HTERT RPE-1 (cell line): ENCODE measurements around the gene GSTO2.

Source experiments
- in situ Hi-C: fragments of 300-500 bp; cut with MboI; formaldehyde crosslinking; loops from 4 replicates; pipeline ENCODE4 v1.14.3; 2020; ENCODE audit warnings: low sequenced_read_pairs

Gene GSTO2

DNA sequence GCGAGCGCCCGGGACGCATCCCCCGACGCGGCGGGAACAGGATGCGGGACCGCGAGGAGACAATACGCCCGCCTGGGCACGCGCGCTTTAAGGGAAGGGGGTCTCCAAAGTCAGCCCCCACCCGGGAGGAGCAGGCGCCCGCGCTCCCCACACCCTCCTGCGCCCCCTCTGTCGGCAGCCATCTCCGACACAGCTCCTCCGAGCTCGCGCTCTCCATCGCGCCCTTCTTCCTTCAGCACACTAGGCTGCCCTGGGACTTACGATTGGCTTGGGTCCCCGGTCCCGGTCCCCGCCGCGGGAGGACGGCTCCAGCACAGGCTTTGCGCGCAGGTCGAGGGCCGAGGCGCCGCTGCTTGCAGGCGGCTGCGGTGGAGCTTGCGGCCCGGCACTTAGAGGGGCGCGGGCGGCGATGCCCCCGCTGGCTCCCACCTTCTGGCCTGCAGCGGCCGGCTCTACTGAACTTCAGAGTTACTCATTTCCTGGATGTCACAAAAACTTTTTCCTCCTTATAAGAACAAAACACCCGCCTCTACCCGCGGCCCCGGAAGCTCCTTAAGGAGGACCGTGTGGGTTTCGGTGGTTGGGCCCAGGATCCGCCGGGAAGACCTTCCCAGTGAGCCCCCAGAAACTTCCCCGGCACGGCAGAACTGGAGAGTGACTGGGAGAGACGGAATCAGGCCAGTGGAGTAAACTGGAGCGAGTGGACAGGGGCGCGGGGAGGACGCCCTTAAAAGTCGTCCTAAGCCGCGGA lies 69.2 kb downstream of the GSTO2 start, which contains the start of gene ITPRIP:
Gene ITPRIP (minus strand): TSS at position 481 of the 751 bp plus-strand sequence. CDS start 22,414 bp downstream, outside the sequence.
- in situ Hi-C loops, result no loop called here

DNA sequence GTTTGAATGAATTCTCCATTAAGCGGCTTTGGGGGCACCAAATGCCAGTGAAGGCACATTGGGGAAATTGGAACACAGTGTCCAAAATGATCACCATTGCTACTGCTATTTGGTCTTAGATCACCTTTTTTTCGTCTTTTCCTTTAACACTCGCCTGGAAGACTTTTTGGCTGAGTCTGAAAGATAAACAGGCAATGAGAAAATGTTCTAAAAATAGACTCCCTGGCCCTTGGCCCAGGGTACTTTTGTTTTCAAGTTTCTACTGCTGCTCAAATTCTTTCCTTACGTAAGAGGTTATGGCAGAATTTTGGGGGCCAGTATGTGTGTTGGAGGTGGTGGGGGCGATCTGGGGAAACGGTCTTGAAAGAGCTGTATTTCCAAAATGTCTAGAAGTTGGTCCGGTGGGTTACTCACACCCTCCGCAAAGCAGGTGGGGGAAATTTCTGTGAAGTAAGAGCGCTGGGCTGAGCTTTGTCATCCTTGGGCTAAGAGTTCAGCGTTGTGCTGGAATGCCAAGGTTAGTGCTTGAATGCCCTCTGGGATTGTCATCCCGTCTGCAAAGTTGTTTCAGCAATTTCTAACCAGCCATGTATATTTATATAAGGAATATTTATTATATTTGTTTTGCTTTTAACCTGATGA lies 70.6 kb downstream of the GSTO2 start:
- in situ Hi-C loops, result no loop called here

DNA sequence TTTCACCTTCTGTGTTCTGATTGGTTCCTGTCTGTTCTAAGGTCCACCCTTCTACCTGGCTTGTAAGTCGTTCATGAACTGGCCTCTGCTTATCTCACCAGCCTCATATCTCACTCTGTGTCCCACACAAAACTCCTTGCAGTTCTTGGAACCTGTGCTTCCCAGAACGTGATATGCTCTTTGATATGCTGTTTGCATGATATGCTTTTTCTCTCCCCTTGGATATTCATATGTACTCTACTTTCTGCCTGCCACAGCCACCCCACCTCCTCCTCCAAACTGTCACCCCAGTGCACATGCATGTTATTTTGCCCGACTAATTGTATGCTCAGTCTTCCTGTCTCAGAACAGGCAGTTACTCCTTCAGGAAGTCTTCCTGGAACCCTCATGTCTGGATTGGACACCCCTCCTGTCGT lies 71.1 kb downstream of the GSTO2 start:
- in situ Hi-C loops, result no loop called here

DNA sequence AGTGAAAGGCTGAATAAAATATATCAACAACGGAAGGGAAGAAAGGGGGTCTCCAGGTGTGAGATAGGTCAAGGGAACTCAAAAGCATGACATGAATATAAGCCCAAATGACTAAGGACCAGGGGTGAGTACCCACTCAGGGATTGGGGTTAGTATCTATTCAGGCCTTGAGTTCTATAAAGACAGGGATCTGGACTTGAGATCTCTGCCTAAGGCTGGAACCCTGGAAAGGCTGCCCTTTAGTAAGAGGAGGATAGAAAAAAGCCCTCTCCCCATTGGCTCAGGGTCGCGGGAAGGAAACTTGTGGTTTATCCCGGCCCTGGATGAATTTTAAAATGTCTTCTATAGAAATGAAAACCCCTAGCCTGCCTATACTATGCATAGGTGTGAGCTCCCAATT lies 71.7 kb downstream of the GSTO2 start:
- in situ Hi-C loops, result no loop called here

DNA sequence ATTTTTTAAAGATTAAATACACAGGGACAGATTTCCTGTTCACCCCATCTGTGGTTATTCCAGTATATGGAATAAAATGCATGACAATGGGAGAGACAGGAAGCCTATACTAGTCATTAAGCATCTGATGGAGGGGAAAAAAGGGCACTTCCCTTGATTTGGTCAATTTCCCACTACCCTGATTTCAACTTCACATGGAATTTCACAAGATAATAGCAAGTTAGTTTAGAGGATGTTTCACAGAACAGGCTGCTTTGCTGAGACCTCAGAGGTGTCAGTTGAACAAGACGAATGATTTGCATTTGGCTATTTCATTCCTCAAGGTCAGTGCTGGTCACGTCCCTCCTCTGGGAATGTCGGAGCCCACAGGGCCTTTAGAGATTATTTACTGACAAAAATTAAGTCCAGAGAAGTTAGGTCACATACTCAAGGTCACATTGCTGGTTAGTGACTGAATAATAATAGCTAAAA lies 74.0 kb downstream of the GSTO2 start:
- in situ Hi-C loops, result no loop called here

DNA sequence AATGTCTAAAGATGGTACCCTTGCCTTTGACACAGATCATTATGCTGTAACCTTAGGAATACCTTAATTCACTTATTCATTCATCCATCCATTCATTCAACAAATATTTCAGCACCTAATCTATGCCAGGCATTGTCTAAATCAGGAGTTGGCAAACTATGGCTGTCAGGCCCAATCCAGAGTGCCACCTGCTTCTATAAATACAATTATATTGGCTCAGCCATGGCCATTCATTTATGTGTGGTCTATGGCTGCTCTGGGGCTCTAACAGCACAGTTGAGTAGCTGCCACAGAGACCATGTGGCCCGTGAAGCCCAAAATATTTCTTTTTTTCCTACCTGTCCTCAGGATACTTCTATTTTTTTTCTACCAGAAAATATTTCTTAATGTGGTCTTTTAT lies 75.2 kb downstream of the GSTO2 start:
- in situ Hi-C loops, result no loop called here

DNA sequence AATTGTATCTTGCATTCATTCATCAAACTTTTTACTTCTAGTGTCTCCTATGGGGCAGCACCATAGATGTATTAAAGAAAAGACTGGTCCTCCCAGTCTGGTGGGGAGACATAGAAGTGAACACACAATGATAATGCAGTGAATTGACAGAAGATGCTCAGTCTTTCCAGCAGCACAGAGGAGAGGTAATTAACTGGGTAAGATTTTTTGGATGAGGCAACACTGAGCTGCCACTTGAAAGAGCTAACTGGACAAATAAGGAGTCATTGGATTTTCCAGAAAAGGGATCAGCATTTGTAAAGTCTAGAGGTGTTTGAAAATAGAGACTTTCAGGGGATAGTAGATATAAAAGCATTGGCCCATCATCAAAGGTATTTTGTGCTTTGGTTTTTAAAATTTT lies 76.5 kb downstream of the GSTO2 start:
- in situ Hi-C loops, result no loop called here

DNA sequence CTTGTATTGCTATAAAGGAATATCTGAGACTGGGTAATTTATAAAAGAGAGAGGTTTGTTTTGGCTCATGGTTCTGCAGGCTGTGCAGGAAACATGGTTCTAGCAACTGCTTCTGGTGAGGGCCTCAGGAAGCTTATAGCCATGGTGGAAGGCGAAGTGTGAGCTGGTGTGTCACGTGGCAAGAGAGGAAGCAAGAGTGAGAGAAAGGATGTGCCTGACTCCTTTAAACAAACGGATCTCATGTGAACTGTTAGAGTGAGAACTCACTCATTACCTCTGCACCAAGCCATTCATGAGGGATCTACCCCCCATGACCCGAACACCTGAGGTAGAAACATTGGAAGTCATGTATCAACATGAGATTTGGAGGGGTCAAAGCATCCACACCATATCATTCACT lies 77.0 kb downstream of the GSTO2 start:
- in situ Hi-C loops, result no loop called here

DNA sequence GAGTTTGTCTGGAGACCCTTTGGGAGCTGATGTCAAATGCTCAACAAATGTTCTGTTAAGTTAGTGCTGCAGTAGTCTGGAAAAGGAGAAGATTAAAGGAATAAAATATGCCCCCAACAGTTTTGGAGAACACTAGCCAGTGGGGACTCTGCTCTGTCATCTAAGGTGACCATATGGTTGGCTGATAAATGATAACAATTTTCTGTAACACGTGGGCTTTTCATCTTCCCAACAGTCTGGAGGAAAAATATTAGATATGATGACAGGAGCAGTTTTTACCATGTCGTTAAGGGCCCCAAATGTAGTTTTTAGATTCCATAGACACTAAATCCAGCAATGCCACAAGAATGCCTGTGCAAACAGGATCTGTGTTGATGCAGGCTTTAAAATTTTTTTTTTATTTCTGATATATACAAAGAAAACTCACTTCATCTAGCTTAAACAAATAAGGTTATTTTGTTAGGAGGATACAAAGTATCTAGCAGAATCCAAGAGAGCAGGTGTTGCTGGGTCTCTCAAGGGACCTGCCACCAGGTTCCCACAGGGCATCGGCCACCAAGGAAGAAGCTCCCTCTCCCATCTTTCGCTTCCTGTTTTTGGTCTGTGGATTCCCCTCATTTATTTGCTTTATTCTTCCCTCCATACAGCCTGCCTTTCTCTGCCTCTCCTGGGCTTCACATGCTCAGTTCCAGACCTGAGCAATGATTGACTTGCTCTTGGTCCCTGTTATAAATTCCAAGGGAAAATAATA lies 78.5 kb downstream of the GSTO2 start:
- in situ Hi-C loops, result no loop called here

DNA sequence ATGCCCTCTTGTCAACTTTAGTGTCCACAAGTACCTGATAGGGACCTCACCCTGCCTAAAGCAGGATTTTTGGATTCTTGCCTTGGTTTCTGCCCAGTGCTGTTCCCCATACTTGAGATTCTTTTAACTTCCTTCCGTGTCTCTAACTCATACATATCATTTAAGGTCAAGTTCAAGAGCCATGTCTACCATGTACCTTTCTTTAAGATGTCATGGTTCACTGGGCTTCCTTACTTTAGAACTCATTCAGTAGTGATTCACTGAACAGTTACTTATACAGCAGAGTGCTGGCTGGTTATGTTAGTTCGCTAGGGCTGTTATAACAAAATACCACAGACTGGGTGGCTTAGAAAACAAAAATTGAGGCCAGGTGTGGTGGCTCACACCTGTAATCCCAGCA lies 79.6 kb downstream of the GSTO2 start:
- in situ Hi-C loops, result no loop called here

DNA sequence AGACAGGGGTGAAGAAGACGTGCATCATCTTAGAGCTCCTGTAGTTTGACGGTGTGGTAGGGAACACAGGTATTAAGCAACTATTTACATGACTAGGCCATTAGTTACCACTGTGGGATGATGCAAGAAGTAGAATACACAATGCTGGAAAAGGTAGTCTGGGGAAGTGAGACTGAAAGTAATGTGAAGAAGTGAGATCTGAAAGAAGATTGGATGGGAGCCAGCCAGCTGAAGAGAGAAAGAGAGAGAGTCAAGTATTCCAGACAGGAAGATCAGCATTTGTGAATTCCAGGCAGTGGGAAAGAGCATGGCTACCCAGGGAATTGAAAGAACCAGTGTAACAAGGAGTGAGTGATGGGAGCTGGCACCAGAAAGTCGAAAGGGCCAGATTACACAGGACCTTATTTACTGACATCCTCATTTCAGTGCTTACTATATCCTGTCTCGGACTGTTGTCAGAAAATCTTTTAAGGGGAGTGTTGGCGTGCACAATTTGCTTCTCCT lies 80.7 kb downstream of the GSTO2 start:
- in situ Hi-C loops, result no loop called here

DNA sequence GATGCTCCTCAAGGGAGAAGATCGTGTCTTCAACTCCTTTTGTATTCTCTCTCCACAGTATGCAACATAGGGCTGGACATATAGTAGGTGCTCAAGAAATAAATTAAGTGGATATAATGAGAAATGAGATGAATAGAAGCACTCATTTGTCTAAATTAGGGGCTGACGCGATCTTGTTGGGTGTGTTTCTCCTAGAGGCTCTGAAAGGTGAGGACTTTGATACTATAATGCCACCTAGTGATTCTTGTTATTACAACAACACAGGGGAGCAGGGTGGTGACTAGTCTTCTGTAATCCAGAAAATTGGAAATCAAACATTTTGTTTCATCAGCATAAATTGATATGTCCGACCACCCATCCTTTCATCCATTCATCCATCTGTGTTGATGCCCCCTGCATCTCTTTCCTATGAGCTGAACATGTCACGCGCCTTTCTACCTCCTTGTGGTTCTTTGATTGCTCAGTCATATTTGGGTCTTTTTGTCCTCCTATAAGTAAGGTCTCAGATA lies 81.2 kb downstream of the GSTO2 start:
- in situ Hi-C loops, result no loop called here

DNA sequence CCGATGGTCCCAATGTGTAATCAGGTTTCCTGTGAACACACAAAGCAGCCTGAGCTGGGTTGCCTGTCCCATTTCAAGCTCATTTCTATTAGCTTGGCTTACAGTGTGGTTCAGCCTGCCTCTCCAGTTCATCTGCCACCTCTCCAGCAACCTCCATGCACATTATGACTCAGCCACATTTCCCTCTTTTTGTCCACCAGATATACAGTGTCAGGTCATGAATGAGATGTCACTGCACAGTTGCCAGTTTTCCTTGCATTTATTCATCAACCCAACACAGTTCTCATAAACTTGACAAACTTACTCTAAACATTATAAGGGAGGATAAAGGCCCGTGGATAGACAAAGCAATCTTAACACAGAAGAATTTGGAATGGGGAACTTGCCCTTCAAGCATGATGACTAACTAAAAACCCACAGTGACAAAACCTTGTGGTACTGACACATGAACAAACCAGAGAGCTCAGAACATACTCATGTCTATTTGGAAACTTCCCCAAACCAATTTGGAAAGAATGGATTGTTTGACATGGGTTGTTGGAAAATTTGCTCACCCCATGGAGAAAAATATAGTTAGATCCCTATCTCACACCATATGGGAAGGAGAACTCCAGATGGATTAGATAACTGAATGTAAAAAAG lies 82.2 kb downstream of the GSTO2 start:
- in situ Hi-C loops, result no loop called here

DNA sequence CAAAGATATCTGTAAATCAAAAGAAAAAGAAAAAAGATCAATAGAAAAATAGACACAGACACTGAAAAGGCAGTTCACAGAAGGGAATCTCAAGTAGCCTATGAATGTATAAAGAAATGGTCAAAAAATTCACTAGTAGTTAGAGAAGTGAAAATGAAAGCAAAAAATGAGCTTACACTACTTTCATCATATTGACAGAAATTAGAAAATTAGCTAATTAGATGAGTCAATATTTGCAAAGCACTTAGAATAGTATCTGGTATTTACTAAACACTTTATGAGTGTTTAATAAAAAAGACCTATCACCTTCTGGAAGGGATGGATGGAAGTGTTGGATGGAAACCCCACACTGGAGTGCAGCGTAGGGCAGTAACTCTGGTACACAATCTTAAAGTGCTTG lies 82.9 kb downstream of the GSTO2 start:
- in situ Hi-C loops, result no loop called here

DNA sequence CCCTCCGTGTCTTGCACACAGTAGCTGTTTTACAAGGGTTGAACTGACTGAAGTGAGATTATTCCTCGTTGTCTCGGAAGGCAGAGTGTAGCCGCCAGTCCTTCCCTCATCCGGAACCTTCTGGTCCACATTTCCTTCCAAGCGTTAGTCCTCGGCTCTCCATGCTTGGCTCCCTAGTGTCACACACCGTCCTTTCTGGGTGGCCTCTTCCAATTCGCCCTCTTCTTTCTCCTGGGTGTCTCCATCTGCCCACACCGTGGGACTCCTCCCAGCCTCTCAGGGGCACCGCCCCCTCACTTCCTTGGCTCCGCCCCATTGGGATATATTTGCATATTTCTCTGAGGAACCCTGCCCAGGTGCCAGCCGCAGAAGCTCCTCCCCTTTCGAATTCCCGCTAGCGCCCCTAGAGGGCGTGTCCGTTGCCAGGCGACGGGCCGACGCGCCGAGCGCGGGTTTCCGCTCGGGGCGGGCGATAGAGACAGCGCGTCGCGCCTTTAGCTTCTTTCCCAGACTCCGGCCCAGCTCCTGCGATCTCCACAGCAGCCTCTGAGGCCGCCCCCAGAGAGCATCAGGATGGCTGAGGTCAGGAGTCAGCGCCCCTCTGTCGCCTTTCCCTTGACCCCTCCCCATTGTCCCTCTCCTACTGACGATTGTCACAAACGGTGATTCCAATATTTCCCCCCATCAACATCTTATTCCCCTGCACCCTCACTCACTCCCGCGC lies 84.5 kb downstream of the GSTO2 start, which contains the start of gene CFAP58:
Gene CFAP58 (plus strand): TSS at position 509 of the 724 bp plus-strand sequence. CDS start 65 bp downstream, at position 574.
- in situ Hi-C loops, result no loop called here
